Osteoblast (primary cell): ENCODE measurements around the gene CADM3. TPM values are rescaled to one million over a fixed set of nuclear protein-coding genes. Genes with fewer than 3 reads are reported as not detected.

Source experiments
- DNase-seq: peaks from one replicate; pipeline ENCODE4 v3.0.0; 2011; ENCODE audit warnings: low spot score, mixed read lengths; ENCODE audit not compliant: insufficient read length; ENCODE audit errors: missing footprints
- H2AFZ ChIP-seq: 2 replicates; pipeline ENCODE4 v1.6.0; 2011; ENCODE audit warnings: mild to moderate bottlenecking, low read length
- H3K27ac ChIP-seq: 2 replicates; pipeline ENCODE4 v1.5.1; 2011; ENCODE audit warnings: mild to moderate bottlenecking, low read depth, low read length, moderate library complexity
- H3K27me3 ChIP-seq: 2 replicates; pipeline ENCODE4 v1.6.0; 2012; ENCODE audit warnings: mild to moderate bottlenecking, control low read depth, inconsistent platforms, low read length, moderate library complexity; ENCODE audit not compliant: insufficient read depth
- H3K36me3 ChIP-seq: 2 replicates; pipeline ENCODE4 v1.5.1; 2011; ENCODE audit warnings: mild to moderate bottlenecking, low read length, control low read depth, moderate library complexity; ENCODE audit not compliant: insufficient read depth
- H3K4me1 ChIP-seq: 2 replicates; pipeline ENCODE4 v1.5.1; 2011; ENCODE audit warnings: mild to moderate bottlenecking, low read length, control low read depth, moderate library complexity; ENCODE audit not compliant: insufficient read depth
- H3K4me2 ChIP-seq: 2 replicates; pipeline ENCODE4 v1.6.0; 2011; ENCODE audit warnings: mild to moderate bottlenecking, low read length; ENCODE audit not compliant: insufficient read depth
- H3K4me3 ChIP-seq: fragments of 200-600 bp; sonication (generic); 3 replicates; pipeline ENCODE4 v1.5.1; 2012; ENCODE audit warnings: mild to moderate bottlenecking, low read length, inconsistent platforms; ENCODE audit not compliant: insufficient read depth
- H3K79me2 ChIP-seq: 2 replicates; pipeline ENCODE4 v1.6.0; 2012; ENCODE audit warnings: mild to moderate bottlenecking, low read length, control low read depth, inconsistent platforms; ENCODE audit not compliant: insufficient read depth
- H3K9me3 ChIP-seq: 2 replicates; pipeline ENCODE4 v1.5.1; 2011; ENCODE audit warnings: low read depth, low read length, control low read depth
- H4K20me1 ChIP-seq: 2 replicates; pipeline ENCODE4 v1.6.0; 2012; ENCODE audit warnings: mild to moderate bottlenecking, low read length, control low read depth; ENCODE audit not compliant: insufficient read depth
- CTCF ChIP-seq: IDR thresholded peaks from 2 replicates; pipeline ENCODE4 v1.5.1; 2011; ENCODE audit warnings: mild to moderate bottlenecking, low read depth, low read length, moderate library complexity; ENCODE audit errors: extremely low read depth
- total RNA-seq: library from RNA; depleted of rRNA; stranded (reverse); fragments of >200 nt; gene quantifications from 2 replicates; pipeline ENCODE4 v1.2.3, GENCODE V29; 2012

Gene CADM3
- total RNA-seq, 1 donor, result under 0.01 TPM

- no peaks in the 10 kb centered on the region for H4K20me1 ChIP-seq
- H3K9me3 ChIP-seq, result no peaks in the 10 kb centered on the region
- H3K4me1 ChIP-seq, result no peaks in the 10 kb centered on the region
- no peak overlapping the region for H3K4me3 ChIP-seq
- no peak overlapping the region for H3K27ac ChIP-seq
- no peak for DNase-seq
- no peaks in the 10 kb centered on the region for H3K36me3 ChIP-seq
- TF ChIP-seq CTCF, result no peak
- H2AFZ ChIP-seq, result no peak overlapping the region
- H3K27me3 ChIP-seq, result peaks cover 25% of the 10 kb centered on the region
- H3K4me2 ChIP-seq, result no peak overlapping the region
- no peaks in the 10 kb centered on the region for H3K79me2 ChIP-seq
Measured at GRCh38 chr1:159175571-159175970, 4.2 kb downstream of the CADM3 start.

GRCh38 chr1:159177272-159177907 is 6.0 kb downstream of the CADM3 start:
- H3K9me3 ChIP-seq, result no peaks in the 10 kb centered on the region
- H2AFZ ChIP-seq, result no peak overlapping the region
- H3K27me3 ChIP-seq, result peaks cover 12% of the 10 kb centered on the region
- H3K4me3 ChIP-seq, result no peak overlapping the region
- no peak for TF ChIP-seq CTCF
- no peaks in the 10 kb centered on the region for H4K20me1 ChIP-seq
- no peak overlapping the region for H3K4me2 ChIP-seq
- no peaks in the 10 kb centered on the region for H3K36me3 ChIP-seq
- no peaks in the 10 kb centered on the region for H3K79me2 ChIP-seq
- H3K27ac ChIP-seq, result no peak overlapping the region
- H3K4me1 ChIP-seq, result no peaks in the 10 kb centered on the region
- DNase-seq, result peak; percentile 83

- DNase-seq, result no peak
- H3K4me1 ChIP-seq, result no peaks in the 10 kb centered on the region
- no peak overlapping the region for H2AFZ ChIP-seq
- no peak overlapping the region for H3K4me2 ChIP-seq
- no peak for TF ChIP-seq CTCF
- no peaks in the 10 kb centered on the region for H3K36me3 ChIP-seq
- no peaks in the 10 kb centered on the region for H3K9me3 ChIP-seq
- no peaks in the 10 kb centered on the region for H3K27me3 ChIP-seq
- no peak overlapping the region for H3K4me3 ChIP-seq
- H3K79me2 ChIP-seq, result no peaks in the 10 kb centered on the region
- H4K20me1 ChIP-seq, result no peaks in the 10 kb centered on the region
- H3K27ac ChIP-seq, result no peak overlapping the region
Measured at GRCh38 chr1:159179906-159180305, 8.5 kb downstream of the CADM3 start.

GRCh38 chr1:159180516-159180915 is 9.1 kb downstream of the CADM3 start:
- Histone ChIP-seq H3K27ac (no peak overlapping the region), H3K27me3 (no peaks in the 10 kb centered on the region), H2AFZ (no peak overlapping the region), H3K9me3 (no peaks in the 10 kb centered on the region), H3K4me3 (no peak overlapping the region), H3K79me2 (no peaks in the 10 kb centered on the region), H3K4me2 (no peak overlapping the region), H4K20me1 (no peaks in the 10 kb centered on the region), H3K4me1 (no peaks in the 10 kb centered on the region), H3K36me3 (no peaks in the 10 kb centered on the region)
- DNase-seq, result no peak
- no peak for TF ChIP-seq CTCF
